ENCODE measurements around the gene UHMK1.
"Not testable (repeated sequence)": the region's sequence is repeated elsewhere in the genome, so short reads cannot be mapped to it uniquely, and the experiment has no call there.

Gene UHMK1

DNA sequence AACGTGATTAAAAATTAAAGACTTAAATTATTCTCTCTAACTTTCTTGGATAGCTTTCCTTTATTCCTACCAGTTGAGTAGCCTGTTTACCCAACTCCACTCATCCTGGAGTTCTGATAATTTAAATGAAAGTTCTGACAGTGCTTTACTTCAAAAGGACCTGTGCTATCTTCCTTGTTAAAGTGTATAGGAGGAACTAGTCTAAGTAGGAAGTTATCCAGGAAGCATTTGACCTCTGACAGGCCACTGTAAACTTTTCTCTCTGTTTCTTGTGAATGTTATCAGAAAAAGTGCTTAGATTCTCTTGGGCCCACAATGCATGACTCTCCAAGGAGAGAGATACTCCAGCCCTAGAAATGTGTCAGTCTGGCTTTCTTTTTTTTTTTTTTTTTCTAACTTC lies 73.1 kb downstream of the UHMK1 start:
- DNase-seq: no peak

DNA sequence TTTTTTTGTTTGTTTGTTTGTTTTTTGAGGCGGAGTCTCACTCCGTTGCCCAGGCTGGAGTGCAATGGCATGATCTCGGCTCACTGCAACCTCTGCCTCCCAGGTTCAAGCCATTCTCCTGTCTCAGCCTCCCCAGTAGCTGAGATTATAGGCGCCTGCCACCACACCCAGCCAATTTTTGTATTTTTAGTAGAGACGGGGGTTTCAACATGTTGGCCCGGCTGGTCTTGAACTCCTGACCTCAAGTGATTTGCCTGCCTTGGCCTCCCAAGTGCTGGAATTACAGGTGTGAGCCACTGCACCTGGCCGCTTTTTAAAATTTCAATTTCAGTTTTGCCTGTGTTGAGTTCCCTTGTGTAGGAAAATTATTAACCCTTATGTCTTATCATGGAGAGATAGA lies 73.5 kb downstream of the UHMK1 start:
- not testable (repeated sequence) for DNase-seq

DNA sequence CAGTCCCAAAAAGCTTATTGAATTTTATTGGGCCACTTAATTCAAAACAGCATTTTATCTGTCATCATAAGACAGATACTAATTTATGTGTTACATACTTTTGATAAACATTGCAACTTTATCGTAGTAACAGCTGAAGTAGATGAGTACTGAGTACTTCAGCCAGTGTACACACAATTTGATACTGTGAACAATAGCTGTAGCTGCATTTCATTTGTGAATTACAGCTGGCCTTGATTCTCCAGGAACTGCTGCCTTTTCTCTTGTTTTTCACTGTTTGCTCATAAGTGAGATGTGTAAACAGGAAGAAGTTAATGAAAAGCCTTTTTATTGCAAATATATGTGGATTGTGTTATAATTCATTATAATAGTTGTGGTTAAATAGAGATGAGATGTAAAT lies 74.1 kb downstream of the UHMK1 start:
- DNase-seq: no peak

DNA sequence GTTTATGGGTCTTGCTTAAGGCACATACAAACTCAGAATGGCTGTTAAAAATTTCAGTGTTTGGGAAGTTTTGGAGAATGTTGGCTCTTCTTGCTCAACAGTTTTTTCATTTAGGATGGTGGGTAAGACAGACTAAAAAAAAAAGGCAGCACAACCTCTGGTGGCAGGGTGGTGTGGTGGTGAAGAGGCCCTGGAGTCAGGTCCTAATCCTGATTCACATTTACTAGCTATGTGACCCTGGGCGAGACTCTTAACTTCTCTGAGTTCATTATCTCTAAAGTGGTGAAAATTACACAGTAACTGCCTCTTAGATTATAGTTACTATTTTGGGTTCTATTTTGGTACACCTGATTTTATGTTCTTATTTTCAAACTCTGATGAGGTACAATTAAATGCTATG lies 75.5 kb downstream of the UHMK1 start:
- DNase-seq: no peak

DNA sequence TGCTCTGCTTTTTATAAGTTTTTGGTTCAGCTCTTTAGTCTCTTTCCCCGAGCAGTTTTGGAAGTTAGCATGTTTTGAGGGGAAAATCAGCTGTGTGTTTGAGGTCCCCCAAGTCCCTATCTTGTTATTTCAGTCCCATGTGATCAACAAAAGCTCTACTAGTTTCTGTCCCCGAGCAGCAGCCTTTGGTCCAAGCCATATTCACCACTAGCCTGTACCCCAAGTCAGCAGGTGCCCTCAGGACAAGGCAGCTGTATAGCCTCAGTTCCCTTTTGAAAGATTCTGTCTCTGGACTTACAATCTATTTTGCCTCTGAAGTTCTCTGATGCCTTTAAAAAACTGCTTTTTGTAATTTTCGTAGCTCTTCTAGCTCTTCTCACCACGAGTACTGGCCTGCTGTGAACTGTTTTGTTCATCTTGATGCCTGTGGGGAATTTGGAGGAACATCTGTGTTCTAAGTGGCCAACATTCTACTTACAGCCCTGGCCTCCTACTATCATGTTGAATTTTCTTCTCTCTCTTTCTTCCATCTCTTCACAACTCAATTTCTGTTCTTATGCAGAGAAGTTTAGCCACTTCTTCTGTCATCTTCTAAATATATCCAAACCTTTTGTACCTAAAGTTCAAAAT lies 80.6 kb downstream of the UHMK1 start:
- no peak for DNase-seq

DNA sequence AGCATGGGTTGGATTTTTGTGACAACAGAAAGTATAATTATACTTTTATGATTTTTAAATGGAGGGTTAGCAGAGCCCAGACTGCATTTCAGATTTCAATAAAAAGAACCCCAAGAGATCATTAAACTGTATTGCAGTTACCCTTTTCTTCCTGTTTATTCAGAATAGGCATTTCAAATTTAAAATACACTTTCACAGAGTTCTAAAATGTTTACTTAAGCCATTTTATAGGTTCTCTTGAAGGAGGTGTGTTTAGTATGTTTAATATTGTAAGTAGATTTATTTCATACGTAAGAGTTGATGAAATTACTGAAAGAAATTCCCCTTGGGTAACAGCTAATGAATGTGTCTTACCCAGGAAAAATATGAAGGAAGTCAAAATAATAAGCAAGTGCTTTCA lies 81.3 kb downstream of the UHMK1 start:
- no peak for DNase-seq

All from cortex of kidney (tissue), 1 donor.